CD14-positive monocyte (primary cell): ENCODE data around the gene IL9R. TPM values are rescaled to one million over a fixed set of nuclear protein-coding genes. Genes with fewer than 3 reads are reported as not detected.

Experiments
- DNase-seq, 3 donors: peaks; one replicate each; pipeline ENCODE4 v3.0.0-alpha.2; 2011 to 2022
- H2AFZ ChIP-seq: 2 replicates; pipeline ENCODE4 v1.6.0; 2012; ENCODE audit warnings: mild to moderate bottlenecking, low read depth, low read length, inconsistent platforms; ENCODE audit not compliant: insufficient read depth, poor library complexity, severe bottlenecking
- H3K27ac ChIP-seq, 2 donors: 1 replicate in 1 of 2; 2 replicates in 1 of 2; pipeline ENCODE4 v1.5.1; 2012 to 2013; ENCODE audit warnings: low read length in 2 of 2, control low read depth in 1 of 2, inconsistent platforms in 1 of 2, low read depth in 1 of 2, mild to moderate bottlenecking in 1 of 2
- H3K27me3 ChIP-seq, 2 donors: one replicate each; pipeline versions ENCODE4 v1.6.0 to v1.6.1; 2011 to 2013; ENCODE audit warnings: low read length in 2 of 2; ENCODE audit not compliant: control insufficient read depth in 2 of 2, insufficient read depth in 2 of 2
- H3K36me3 ChIP-seq, 2 donors: replicated peaks in 1 of 2; 1 replicate in 1 of 2; 2 replicates in 1 of 2; pipeline versions ENCODE4 v1.5.1 to v1.6.1; 2012 to 2013; ENCODE audit warnings: low read length in 2 of 2, control low read depth in 1 of 2, inconsistent platforms in 1 of 2, mild to moderate bottlenecking in 1 of 2; ENCODE audit not compliant: insufficient read depth in 2 of 2, control insufficient read depth in 1 of 2
- H3K4me1 ChIP-seq, 2 donors: 1 replicate in 1 of 2; 2 replicates in 1 of 2; pipeline versions ENCODE4 v1.5.1 to v1.6.1; 2012 to 2013; ENCODE audit warnings: low read length in 2 of 2, control low read depth in 1 of 2, inconsistent platforms in 1 of 2, mild to moderate bottlenecking in 1 of 2, moderate library complexity in 1 of 2; ENCODE audit not compliant: insufficient read depth in 2 of 2, control insufficient read depth in 1 of 2
- H3K4me2 ChIP-seq: replicated peaks from 2 replicates; pipeline ENCODE3; 2012; ENCODE audit warnings: low read length, moderate library complexity, mild to moderate bottlenecking; ENCODE audit not compliant: poor library complexity, severe bottlenecking; ENCODE audit errors: extremely low read depth
- H3K4me3 ChIP-seq, 3 experiments: fragments of 200-600 bp in 1 of 3; sonication (generic) in 1 of 3; replicated peaks in 1 of 3; 1 replicate in 2 of 3; 2 replicates in 1 of 3; pipeline ENCODE4 v1.5.1; 2011 to 2013; ENCODE audit warnings: low read length in 3 of 3, mild to moderate bottlenecking in 3 of 3, control low read depth in 2 of 3, low read depth in 2 of 3, inconsistent platforms in 1 of 3, moderate library complexity in 1 of 3
- H3K79me2 ChIP-seq: 2 replicates; pipeline ENCODE4 v1.6.0; 2012; ENCODE audit warnings: mild to moderate bottlenecking, control low read depth, inconsistent platforms, low read length, moderate library complexity; ENCODE audit not compliant: insufficient read depth
- H3K9ac ChIP-seq: 2 replicates; pipeline ENCODE4 v1.6.0; 2017; ENCODE audit warnings: low read length, mild to moderate bottlenecking; ENCODE audit not compliant: insufficient read depth, poor library complexity, severe bottlenecking
- H3K9me3 ChIP-seq, 2 donors: replicated peaks in 1 of 2; 1 replicate in 1 of 2; 2 replicates in 1 of 2; pipeline versions ENCODE4 v1.5.1 to v1.6.1; 2012 to 2013; ENCODE audit warnings: low read length in 2 of 2, control low read depth in 1 of 2; ENCODE audit not compliant: control insufficient read depth in 1 of 2, insufficient read depth in 1 of 2
- H4K20me1 ChIP-seq: 2 replicates; pipeline ENCODE4 v1.6.0; 2012; ENCODE audit warnings: mild to moderate bottlenecking, low read length, control low read depth, moderate library complexity; ENCODE audit not compliant: insufficient read depth
- H3K27ac Mint-ChIP-seq, 7 donors: one replicate each; pipeline ENCODE4 v1.8.0; 2020; ENCODE audit warnings: mild to moderate bottlenecking in 7 of 7, mixed read lengths in 7 of 7, moderate library complexity in 6 of 7, inconsistent platforms in 2 of 7
- H3K27me3 Mint-ChIP-seq, 3 donors: one replicate each; pipeline ENCODE4 v1.8.0; 2021 to 2022; ENCODE audit warnings: low read depth in 3 of 3, mild to moderate bottlenecking in 3 of 3, mixed read lengths in 3 of 3, moderate library complexity in 3 of 3, inconsistent platforms in 1 of 3
- H3K36me3 Mint-ChIP-seq, 2 donors: one replicate each; pipeline ENCODE4 v1.8.0; 2020; ENCODE audit warnings: mixed read lengths in 2 of 2, inconsistent platforms in 1 of 2, mild to moderate bottlenecking in 1 of 2
- H3K4me1 Mint-ChIP-seq: one replicate; pipeline ENCODE4 v1.8.0; 2020; ENCODE audit warnings: mild to moderate bottlenecking, mixed read lengths
- H3K4me3 Mint-ChIP-seq, 2 donors: one replicate each; pipeline ENCODE4 v1.8.0; 2020; ENCODE audit warnings: mild to moderate bottlenecking in 2 of 2, mixed read lengths in 2 of 2, moderate library complexity in 1 of 2
- H3K9me3 Mint-ChIP-seq, 7 donors: one replicate each; pipeline ENCODE4 v1.8.0; 2020 to 2022; ENCODE audit warnings: mixed read lengths in 7 of 7, mild to moderate bottlenecking in 6 of 7, moderate library complexity in 6 of 7, inconsistent platforms in 2 of 7
- CTCF ChIP-seq: fragments of 200-600 bp; IDR thresholded peaks from one replicate; pipeline ENCODE4 v1.8.0; 2022; ENCODE audit warnings: antibody characterized with exemption, mild to moderate bottlenecking
- WGBS: methylation state at CpG from one replicate; pipeline ENCODE4 v1.1.5; 2013; ENCODE audit warnings: missing lambda C conversion rate; ENCODE audit not compliant: insufficient coverage; 5-methylcytosine and 5-hydroxymethylcytosine counted together
- intact Hi-C, 2 donors: fragments of 100-400 bp; cut with micrococcal nuclease; formaldehyde crosslinking; loops; one replicate each; pipeline versions ENCODE4 v1.15.0 to v1.15.1; 2023
- polyA plus RNA-seq, 3 donors: library from polyadenylated mRNA; depleted of rRNA in 1 of 3; unstranded in 2 of 3; stranded (reverse) in 1 of 3; fragments of 300-500 nt in 2 of 3; fragments of >200 nt in 1 of 3; fragmentation: Illumina TruSeq in 2 of 3; gene quantifications; 1 replicate in 2 of 3; 2 replicates in 1 of 3; pipeline ENCODE4 v1.2.3, GENCODE V29; 2012 to 2021

The IL9R gene
- polyA plus RNA-seq, 3 donors, result 0.25 to 1.0 (median 0.85) TPM

GRCh38 chrX:155956649-155957048 lies 40.8 kb upstream of the IL9R start:
- Histone ChIP-seq H3K4me3 (no peak overlapping the region), H3K9me3 (peaks cover 0 to 14% of the 10 kb centered on the region in 2 donors), H3K4me1 (no peaks in the 10 kb centered on the region), H4K20me1 (no peaks in the 10 kb centered on the region), H3K4me2 (no peak overlapping the region), H3K27me3 (no peaks in the 10 kb centered on the region), H2AFZ (no peak overlapping the region), H3K79me2 (no peaks in the 10 kb centered on the region), H3K9ac (no peak overlapping the region), H3K36me3 (no peaks in the 10 kb centered on the region), H3K27ac (no peak overlapping the region)
- no peak overlapping the region for H3K27ac Mint-ChIP-seq
- intact Hi-C loops, result no loop called here
- H3K9me3 Mint-ChIP-seq, result peaks cover 0 to 5% (median 2%) of the 10 kb centered on the region in 7 donors
- TF ChIP-seq CTCF, result no peak
- no peak overlapping the region for H3K4me3 Mint-ChIP-seq
- H3K4me1 Mint-ChIP-seq, result no peaks in the 10 kb centered on the region
- H3K27me3 Mint-ChIP-seq, result no peaks in the 10 kb centered on the region
- no peak for DNase-seq
- H3K36me3 Mint-ChIP-seq, result no peaks in the 10 kb centered on the region
- WGBS, result no CpG with 5 or more reads among the region's 3 CpGs

GRCh38 chrX:155957843-155958242 lies 39.7 kb upstream of the IL9R start:
- 100% methylated on average over 1 of the region's 7 CpGs for WGBS
- no peak for TF ChIP-seq CTCF
- Histone ChIP-seq H3K36me3 (no peaks in the 10 kb centered on the region), H3K27me3 (no peaks in the 10 kb centered on the region), H3K9me3 (peaks cover 0 to 14% of the 10 kb centered on the region in 2 donors), H3K4me1 (no peaks in the 10 kb centered on the region), H4K20me1 (no peaks in the 10 kb centered on the region), H3K79me2 (no peaks in the 10 kb centered on the region), H3K27ac (no peak overlapping the region), H2AFZ (no peak overlapping the region), H3K4me2 (no peak overlapping the region), H3K9ac (no peak overlapping the region), H3K4me3 (no peak overlapping the region)
- Mint-ChIP-seq H3K9me3 (peaks cover 0 to 5% (median 2%) of the 10 kb centered on the region in 7 donors), H3K4me1 (no peaks in the 10 kb centered on the region), H3K27ac (no peak overlapping the region), H3K27me3 (peaks cover 0 to 1% (median 0%) of the 10 kb centered on the region in 3 donors), H3K36me3 (no peaks in the 10 kb centered on the region), H3K4me3 (no peak overlapping the region)
- no peak for DNase-seq
- intact Hi-C loops, result no loop called here
